GM19043 (cell line): Measurements from ENCODE around the gene TRIOBP.

Experiments used
- ATAC-seq: cut with Tn5 transposase; IDR thresholded peaks from one replicate; pipeline ENCODE4 v1.9.1; 2021; ENCODE audit warnings: low read depth; ENCODE audit not compliant: unreplicated experiment

The TRIOBP gene

GRCh38 chr22:37803195-37803638 lies 106.4 kb downstream of the TRIOBP start:
- ATAC-seq = no peak

- ATAC-seq = no peak
Observed at GRCh38 chr22:37803639-37804351, 106.9 kb downstream of the TRIOBP start.

DNA sequence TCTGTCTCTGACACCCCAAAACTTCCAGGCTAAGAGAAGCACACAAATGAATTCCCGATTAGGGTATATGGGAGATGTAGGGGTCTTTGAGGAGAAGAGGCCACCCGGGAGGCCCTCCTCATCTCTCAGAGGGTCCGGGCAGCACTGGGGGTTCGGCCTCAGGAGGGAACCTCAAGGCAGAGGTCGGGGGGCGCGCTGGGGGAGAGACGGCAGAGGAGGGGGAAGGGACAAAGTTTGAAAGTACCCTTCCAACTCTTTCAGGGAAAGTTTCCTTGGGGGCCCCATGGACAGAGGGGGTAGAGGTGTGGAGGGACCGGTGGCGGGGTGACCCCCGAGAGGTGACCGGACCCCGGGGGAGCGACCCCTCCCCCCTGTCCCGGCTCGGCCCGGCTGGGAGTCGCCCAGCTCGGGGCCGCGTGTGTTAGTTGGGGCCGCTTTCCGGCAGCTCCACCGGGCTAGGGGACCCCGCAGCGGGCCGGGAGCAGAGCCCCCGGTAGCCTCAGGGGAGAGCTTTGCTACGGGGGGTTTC lies 107.6 kb downstream of the TRIOBP start:
- no peak for ATAC-seq

DNA sequence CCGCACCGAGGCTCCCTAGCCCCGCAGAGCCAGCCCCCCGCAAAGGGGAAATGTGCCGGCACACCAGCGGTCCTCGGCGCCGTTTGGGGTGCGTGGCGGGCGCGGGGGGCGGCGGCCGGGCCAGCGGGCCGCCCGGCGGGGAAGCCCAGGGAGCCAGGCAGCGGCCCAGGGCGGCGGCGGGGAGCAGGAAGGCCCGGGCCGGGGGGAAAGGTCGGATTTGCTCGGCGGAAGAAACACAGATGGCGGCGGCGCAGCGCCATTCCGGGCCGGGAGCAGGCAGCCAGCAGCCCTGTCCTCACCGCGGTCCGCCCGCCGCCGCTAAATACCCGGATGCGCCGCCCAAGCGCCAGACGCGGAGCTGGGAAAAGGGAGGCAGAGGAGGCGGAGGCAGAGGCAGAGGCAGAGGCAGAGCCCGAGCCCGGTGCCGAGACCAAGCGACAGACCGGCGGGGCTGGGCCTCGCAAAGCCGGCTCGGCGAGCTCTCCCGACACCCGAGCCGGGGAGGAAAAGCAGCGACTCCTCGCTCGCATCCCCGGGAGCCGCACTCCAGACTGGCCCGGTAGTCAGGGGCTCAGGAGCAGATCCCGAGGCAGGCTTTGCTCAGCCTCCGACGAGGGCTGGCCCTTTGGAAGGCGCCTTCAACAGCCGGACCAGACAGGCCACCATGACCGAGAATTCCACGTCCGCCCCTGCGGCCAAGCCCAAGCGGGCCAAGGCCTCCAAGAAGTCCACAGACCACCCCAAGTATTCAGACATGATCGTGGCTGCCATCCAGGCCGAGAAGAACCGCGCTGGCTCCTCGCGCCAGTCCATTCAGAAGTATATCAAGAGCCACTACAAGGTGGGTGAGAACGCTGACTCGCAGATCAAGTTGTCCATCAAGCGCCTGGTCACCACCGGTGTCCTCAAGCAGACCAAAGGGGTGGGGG lies 108.3 kb downstream of the TRIOBP start:
- ATAC-seq = no peak

DNA sequence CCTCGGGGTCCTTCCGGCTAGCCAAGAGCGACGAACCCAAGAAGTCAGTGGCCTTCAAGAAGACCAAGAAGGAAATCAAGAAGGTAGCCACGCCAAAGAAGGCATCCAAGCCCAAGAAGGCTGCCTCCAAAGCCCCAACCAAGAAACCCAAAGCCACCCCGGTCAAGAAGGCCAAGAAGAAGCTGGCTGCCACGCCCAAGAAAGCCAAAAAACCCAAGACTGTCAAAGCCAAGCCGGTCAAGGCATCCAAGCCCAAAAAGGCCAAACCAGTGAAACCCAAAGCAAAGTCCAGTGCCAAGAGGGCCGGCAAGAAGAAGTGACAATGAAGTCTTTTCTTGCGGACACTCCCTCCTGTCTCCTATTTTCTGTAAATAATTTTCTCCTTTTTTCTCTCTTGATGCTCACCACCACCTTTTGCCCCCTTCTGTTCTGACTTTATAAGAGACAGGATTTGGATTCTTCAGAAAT lies 109.0 kb downstream of the TRIOBP start:
- ATAC-seq = no peak

DNA sequence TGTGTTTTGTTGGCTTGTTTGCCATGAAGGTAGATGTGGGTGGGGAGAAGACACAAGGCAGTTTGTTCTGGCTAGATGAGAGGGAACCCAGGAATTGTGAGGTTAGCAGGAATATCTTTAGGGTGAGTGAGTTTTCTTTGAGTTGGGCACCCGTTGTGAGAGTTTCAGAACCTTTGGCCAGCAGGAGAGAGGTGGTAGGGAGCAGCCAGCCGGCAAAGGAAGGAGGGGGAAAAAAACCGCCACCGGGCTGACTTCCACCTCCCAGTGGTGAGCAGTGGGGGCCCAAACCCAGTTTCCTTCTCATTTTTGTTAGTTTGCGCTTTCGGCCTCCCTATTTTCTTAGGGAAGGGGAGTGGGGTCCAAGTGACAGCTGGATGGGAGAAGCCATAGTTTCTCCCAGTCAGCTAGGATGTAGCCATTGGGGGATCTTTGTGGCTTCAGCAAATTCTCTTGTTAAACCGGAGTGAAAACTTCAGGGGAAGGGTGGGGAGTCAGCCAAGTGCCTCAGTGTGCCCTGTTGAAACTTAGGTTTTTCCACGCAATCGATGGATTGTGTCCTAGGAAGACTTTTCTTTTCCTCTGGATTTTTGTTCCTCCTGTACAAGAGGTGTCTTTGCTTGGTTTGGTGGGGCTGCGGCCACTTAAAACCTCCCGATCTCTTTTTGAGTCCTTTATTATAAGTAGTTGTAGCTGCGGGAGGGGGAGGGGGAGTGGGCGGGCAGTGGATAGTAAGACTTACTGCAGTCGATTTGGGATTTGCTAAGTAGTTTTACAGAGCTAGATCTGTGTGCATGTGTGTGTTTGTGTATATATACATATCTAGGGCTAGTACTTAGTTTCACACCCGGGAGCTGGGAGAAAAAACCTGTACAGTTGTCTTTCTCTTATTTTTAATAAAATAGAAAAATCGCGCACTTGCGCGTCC lies 109.8 kb downstream of the TRIOBP start:
- ATAC-seq = no peak

DNA sequence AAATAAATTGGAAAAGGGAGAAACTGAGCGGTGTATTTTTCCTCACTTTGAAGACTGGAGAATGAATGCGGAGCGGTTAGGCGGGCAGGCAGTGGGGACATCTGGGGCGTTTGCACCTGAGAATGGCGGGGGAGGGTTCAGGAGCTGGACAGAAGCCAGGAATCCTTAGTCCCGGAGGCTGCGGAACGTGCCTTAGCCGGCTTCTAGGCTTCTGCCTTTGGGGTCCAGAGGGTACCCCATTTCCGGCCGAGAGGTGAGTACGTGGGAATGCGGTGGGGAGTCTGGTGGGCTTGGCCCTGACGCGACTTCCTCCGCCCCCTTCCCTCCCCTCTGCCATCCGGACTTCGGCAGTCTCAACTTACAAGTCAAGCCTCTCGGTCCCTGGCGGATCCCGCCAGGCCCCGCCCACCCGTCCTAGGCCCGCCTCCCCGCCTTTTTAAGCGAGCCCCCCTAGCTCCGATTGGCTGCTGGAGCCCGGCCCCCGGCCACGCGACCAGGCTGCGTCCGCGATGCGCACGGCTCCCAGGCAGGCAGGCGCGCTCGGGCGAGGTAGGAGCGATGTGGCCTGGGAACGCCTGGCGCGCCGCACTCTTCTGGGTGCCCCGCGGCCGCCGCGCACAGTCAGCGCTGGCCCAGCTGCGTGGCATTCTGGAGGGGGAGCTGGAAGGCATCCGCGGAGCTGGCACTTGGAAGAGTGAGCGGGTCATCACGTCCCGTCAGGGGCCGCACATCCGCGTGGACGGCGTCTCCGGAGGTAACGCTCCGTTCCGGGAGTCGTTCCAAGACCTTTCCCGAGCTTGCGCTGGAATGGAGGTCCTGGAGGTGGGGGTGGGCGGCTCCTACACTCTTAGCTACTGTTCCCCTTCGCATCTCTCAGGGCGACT lies 110.8 kb downstream of the TRIOBP start, which contains the start of gene GCAT:
Gene GCAT, plus strand, starts transcription at position 525 of the 884 bp plus-strand sequence. Its CDS starts 34 bp downstream, at position 559.
- ATAC-seq = peak; percentile 80

- no peak for ATAC-seq
Observed at GRCh38 chr22:37808294-37808657, 111.4 kb downstream of the TRIOBP start.

- ATAC-seq = no peak
Observed at GRCh38 chr22:37809672-37810333, 113.0 kb downstream of the TRIOBP start.

GRCh38 chr22:37811867-37812266 lies 115.0 kb downstream of the TRIOBP start:
- ATAC-seq = no peak

DNA sequence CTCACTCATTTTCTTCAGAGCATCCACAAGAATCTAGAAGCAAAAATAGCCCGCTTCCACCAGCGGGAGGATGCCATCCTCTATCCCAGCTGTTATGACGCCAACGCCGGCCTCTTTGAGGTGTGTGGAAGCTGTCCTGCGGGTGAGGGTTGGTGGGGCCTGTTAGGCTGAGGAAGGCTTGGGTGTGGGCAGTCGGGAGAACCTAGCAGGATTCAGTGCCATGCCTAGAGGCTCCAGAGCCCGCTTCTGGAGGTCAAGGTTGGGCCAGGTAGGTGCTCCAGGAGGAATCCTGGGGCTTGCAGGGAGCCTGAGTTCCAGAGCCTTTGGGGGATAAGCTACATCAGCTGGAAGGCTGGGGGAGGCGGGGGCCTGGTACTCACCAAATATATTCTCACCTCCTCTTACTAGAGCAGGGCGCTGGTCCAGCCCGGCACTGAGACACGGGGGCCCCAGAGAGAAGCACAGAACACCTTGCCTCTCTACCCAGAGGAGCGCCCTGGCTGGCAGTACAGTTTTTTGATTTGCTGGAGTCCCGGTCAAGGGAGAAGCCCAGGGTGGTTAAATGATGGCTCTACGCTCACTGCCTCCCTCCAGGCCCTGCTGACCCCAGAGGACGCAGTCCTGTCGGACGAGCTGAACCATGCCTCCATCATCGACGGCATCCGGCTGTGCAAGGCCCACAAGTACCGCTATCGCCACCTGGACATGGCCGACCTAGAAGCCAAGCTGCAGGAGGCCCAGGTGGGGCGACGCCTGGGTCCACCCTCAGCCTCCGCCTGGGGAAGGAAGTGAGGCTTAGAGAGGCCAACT lies 116.2 kb downstream of the TRIOBP start:
- ATAC-seq = no peak

DNA sequence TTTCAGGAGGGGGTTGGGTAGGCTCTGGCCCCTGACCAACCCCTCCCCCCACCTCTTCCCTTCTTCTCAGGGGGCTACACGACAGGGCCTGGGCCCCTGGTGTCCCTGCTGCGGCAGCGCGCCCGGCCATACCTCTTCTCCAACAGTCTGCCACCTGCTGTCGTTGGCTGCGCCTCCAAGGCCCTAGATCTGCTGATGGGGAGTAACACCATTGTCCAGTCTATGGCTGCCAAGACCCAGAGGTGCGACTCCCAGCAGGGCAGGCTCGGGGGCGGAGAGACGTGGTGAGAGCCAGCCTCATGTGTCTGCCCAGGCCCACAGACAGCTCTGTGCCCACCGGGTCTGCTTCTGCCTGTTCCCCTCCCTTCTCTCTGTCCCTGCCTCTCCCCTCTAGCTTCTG lies 118.7 kb downstream of the TRIOBP start:
- ATAC-seq = no peak

DNA sequence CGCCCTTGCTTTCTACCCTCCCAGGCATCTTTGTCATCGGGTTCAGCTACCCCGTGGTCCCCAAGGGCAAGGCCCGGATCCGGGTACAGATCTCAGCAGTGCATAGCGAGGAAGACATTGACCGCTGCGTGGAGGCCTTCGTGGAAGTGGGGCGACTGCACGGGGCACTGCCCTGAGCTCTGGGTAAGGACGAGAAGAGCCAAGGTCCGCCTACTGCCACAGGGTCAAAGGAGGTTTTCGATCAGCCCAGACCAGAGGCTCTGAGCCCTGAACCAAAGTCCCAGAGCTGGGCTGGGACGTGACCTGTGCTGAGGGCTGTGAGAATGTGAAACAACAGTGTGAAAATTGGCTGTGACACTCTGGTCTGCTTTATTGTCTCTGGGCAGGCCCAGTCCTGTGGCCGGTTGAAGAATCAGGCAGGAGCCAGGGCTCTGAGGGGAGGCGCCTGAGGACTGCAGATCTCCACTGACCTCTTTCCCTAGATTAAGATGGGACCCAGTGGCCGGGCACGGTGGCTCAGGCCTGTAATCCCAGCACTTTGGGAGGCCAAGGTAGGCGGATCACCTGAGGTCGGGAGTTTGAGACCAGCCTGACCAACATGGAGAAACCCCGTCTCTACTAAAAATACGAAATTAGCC lies 119.8 kb downstream of the TRIOBP start:
- no peak for ATAC-seq

DNA sequence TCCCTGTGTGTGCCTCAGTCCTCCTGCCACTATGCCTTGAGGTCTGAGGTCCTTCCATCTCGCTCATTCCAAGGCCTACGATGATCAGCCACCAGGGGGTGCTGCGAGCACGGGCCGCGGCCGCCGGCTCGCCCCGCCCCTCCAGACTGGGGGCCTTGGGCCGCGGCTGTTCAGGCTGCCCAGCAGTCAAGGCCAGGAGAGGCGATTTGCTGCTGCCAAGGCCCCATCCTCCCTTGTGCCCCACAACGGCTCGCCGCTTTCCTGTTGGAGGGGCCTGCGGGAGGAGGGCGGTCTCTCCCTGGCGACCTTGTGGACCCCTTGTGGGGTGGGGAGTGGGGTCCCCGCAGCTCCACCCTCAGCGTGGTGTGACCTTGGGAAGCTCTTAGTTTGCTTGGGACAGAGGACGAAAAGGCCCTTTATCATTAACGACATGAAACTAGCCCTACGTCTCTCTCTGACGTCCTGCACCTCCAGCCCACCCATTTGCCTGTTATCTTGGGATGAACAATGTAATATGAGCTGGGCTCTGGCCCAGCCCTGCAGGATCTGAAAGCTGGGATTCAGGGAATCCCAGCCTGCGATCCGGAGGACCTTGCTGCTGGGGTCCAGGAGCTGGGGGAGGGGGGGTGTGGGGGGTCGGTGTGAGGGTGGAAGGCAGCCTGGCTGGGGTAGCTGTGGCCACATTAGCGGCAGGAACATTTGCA lies 121.0 kb downstream of the TRIOBP start:
- ATAC-seq = no peak

DNA sequence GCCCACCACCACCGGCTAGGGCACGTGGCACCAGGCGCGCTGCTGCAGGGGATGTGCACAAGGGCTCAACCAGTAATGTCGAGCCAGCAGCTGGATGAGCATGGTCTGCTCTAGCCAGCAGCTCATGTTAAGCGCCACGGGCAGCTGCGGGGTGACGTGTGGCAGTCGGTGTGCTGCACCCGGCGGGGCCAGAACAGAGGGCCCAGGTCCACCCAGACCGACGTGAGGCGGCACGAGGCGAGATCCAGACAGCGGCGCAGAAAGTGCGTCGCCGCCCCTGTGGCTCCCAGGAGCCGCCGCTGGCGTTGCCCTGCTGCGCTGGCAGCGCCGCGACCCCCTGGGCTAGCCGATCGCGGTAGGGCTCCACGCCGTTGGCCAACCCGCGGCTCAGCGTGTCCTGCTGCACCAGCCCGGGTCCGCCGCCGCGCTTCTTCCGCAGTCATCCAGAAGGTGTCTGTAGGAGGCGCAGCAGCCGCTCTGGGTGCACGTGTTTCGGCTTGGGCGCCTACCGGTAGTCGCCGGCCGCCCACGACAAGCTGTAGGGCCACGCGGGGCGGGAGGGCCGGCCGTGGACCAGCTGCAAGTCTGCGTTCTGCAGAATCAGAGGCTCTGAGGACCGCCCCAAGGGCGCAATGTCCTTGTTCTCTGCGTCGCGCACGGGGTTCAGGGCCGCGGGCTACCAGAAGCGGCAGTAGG lies 121.7 kb downstream of the TRIOBP start:
- no peak for ATAC-seq

- ATAC-seq = no peak
Observed at GRCh38 chr22:37819105-37819433, 122.2 kb downstream of the TRIOBP start.
